HUES48 (cell line): Measurements from ENCODE around the gene ELP5.
A peak's percentile ranks its signal among the peaks of the same experiment; 100 is the strongest.

Source experiments
- H3K27ac ChIP-seq: one replicate; pipeline ENCODE4 v1.7.0; 2013; ENCODE audit warnings: low read depth, low read length, inconsistent platforms
- H3K27me3 ChIP-seq: 2 replicates; pipeline ENCODE4 v1.6.1; 2013; ENCODE audit warnings: mild to moderate bottlenecking, low read length; ENCODE audit not compliant: control insufficient read depth, insufficient read depth
- H3K36me3 ChIP-seq: 2 replicates; pipeline ENCODE4 v1.6.1; 2013; ENCODE audit warnings: low read length; ENCODE audit not compliant: control insufficient read depth, insufficient read depth
- H3K4me1 ChIP-seq: 2 replicates; pipeline ENCODE4 v1.6.1; 2013; ENCODE audit warnings: mild to moderate bottlenecking, low read length; ENCODE audit not compliant: control insufficient read depth, insufficient read depth
- H3K4me3 ChIP-seq: 2 replicates; pipeline ENCODE4 v1.5.1; 2013; ENCODE audit warnings: mild to moderate bottlenecking, low read depth, low read length
- H3K9ac ChIP-seq: 2 replicates; pipeline ENCODE4 v1.6.1; 2013; ENCODE audit warnings: mild to moderate bottlenecking, low read depth, low read length, moderate library complexity
- H3K9me3 ChIP-seq: 2 replicates; pipeline ENCODE4 v1.6.1; 2013; ENCODE audit warnings: low read length; ENCODE audit not compliant: control insufficient read depth, insufficient read depth

The ELP5 gene

GRCh38 chr17:7259555-7259889, 7.5 kb downstream of the ELP5 start:
- Histone ChIP-seq H3K4me1 (peaks cover 13% of the 10 kb centered on the region; the same call in 1 of the 2 replicates), H3K9ac (no peak overlapping the region), H3K9me3 (no peaks in the 10 kb centered on the region), H3K27ac (no peak overlapping the region), H3K27me3 (no peaks in the 10 kb centered on the region), H3K36me3 (peaks cover 48% of the 10 kb centered on the region), H3K4me3 (no peak overlapping the region)

- Histone ChIP-seq H3K4me1 (peaks cover 14% of the 10 kb centered on the region; the same call in 1 of the 2 replicates), H3K36me3 (peaks cover 42% of the 10 kb centered on the region), H3K9ac (peak overlapping the region; percentile 99; the same call in 1 of the 2 replicates), H3K27ac (peak overlapping the region; percentile 89), H3K4me3 (peak overlapping the region; percentile 91), H3K27me3 (no peaks in the 10 kb centered on the region), H3K9me3 (no peaks in the 10 kb centered on the region)
Observed at GRCh38 chr17:7260151-7260550, 8.1 kb downstream of the ELP5 start.

DNA sequence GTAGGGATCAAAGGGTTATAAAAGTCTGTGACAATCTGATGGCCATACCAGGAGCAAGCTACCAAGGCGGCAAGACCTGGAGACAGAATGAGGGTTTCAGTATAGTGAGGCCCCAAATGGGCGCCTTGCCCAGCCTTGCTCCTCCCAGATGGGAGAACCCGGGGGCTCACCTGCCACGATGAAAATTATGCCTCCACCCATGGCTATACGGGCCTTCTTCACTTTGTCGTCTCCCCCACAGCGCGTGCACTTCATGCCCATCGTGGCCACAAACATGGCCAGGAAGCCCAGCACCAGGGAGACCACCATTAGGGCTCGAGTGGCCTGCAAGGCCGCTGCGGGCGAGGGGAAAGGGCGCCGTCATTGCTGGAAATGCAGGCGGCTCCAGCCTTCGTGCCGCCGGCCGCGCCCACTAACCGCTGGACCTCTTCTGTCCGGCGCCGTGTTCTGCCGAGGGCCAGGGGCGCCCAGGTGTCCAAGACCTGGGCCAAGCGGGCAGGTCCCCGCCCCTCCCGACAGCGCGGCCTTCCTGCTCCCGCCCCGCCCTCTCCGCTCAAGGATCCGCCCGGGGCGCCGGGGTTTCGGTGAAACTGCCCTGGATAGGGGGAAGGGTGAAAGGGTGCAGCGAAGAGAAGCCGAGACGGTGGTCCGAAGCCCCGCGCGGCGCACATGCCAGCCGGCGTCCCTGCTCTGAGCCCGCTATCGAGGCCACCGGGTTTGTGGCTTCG, 8.8 kb downstream of the ELP5 start:
- H3K9me3 ChIP-seq = no peaks in the 10 kb centered on the region
- peaks cover 14% of the 10 kb centered on the region; the same call in 1 of the 2 replicates for H3K4me1 ChIP-seq
- H3K36me3 ChIP-seq = peaks cover 38% of the 10 kb centered on the region
- peak overlapping the region; percentile 99 for H3K9ac ChIP-seq
- H3K27ac ChIP-seq = peak overlapping the region; percentile 89
- H3K4me3 ChIP-seq = peak overlapping the region; percentile 91
- no peaks in the 10 kb centered on the region for H3K27me3 ChIP-seq

DNA sequence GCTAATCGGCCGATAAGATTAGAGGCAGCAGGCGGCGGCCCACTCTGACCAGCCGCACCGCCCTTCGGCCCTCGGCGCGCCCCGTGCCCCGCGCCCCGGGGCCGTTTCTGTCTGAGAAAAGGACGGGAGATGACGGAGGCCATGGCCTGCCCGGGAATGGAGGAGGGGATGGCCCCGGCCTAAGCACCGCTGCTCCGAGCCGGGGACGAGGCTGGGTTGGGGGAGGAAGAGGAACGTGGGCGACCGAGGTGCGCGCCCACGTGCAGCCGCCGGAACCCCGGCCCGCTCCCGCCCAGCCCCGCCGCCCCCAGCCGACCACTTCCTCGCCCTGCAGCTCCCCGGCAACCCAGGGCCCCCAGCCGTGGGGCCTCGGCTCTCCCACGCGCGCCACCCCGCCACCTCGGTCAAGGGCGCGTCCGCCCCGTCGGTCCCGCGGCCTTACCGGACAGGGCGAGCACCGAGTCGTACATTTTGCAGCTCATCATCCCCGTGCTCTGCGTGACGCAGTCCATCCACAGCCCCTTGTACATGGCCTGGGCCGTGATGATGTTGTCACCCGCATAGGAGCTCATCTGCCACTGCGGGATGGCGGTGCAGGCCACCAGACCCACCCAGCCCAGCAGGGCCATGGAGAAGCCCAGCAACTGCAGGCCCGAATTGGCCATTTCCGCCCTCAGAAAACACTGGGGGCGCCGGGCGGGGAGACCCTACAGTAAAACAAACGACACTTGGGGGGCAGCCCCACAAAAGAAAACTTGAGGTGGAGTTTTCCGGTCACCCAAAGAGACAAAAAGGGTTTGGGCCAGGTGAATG, 9.6 kb downstream of the ELP5 start:
- Histone ChIP-seq H3K27ac (peak overlapping the region; percentile 89), H3K4me1 (peaks cover 14% of the 10 kb centered on the region; the same call in 1 of the 2 replicates), H3K27me3 (no peaks in the 10 kb centered on the region), H3K4me3 (peak overlapping the region; percentile 91), H3K9ac (peak overlapping the region; percentile 99), H3K9me3 (no peaks in the 10 kb centered on the region), H3K36me3 (peaks cover 30% of the 10 kb centered on the region)

DNA sequence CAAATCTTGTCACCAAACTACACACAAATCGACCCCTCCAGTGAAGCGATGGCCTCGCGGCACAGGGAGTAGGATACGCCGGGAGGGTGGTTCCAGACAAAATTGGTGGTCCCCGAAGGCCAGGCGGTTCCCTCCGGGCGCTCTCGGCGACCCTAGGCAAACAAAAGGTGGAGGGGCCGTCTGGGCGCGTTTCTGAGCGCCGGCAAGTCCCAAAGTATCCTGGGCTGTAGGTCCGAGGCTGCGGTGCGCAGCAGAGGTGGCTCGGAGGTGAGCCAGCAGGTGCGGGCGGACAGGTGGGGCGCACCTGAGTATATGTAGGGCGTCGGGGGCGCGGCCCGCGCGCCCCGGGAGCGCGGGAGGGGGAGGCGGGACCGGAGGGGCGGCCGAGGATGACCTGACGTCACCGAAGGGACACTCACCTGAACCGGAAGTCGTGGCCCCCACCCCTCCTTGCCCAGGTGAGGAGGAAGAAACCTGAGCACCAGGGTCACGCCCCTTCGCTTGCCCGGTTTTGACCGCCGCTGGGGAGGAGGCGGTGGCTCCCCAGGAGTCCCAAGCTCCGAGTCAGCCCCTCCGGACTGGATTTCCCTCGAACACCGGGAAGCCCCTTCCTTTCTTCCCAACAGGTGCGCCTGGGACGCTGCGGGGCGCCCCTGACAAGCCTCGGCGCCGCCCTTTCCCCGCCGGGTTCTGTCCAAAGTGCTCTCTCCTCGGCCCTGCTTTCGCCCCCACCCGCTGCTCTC, 10.3 kb downstream of the ELP5 start, which contains the start of gene CLDN7:
CLDN7 (minus strand) TSS at position 287 of the 743 bp plus-strand sequence. CDS start 435 bp downstream, outside the sequence.
- H3K9me3 ChIP-seq = no peaks in the 10 kb centered on the region
- H3K36me3 ChIP-seq = peaks cover 22% of the 10 kb centered on the region
- H3K4me3 ChIP-seq = peak within 1 kb of the TSS; percentile 91
- H3K27ac ChIP-seq = peak within 1 kb of the TSS; percentile 89
- peaks cover 14% of the 10 kb centered on the region; the same call in 1 of the 2 replicates for H3K4me1 ChIP-seq
- peak within 1 kb of the TSS; percentile 99 for H3K9ac ChIP-seq
- no peaks in the 10 kb centered on the region for H3K27me3 ChIP-seq

- H3K27ac ChIP-seq = peak overlapping the region; percentile 89
- peak overlapping the region; percentile 51 for H3K9ac ChIP-seq
- H3K4me1 ChIP-seq = peaks cover 14% of the 10 kb centered on the region; the same call in 1 of the 2 replicates
- no peaks in the 10 kb centered on the region for H3K9me3 ChIP-seq
- H3K4me3 ChIP-seq = peak overlapping the region; percentile 91
- no peaks in the 10 kb centered on the region for H3K27me3 ChIP-seq
- H3K36me3 ChIP-seq = peaks cover 19% of the 10 kb centered on the region
Observed at GRCh38 chr17:7262935-7263800, 11.2 kb downstream of the ELP5 start.

DNA sequence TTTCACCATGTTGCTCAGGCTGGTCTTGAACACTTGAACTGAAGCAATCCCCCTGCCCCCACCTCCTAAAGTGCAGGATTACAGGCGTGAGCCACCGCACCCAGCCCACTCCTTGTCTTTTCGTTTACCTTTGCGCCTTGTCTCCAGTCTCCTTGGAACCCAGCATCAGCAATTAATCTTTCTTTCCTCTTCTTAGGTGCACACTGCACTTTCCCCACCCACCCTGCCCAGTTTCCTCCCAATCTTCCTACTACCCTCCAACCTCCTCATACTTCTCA, 11.7 kb downstream of the ELP5 start:
- no peaks in the 10 kb centered on the region for H3K9me3 ChIP-seq
- H3K27me3 ChIP-seq = no peaks in the 10 kb centered on the region
- peak overlapping the region; percentile 89 for H3K27ac ChIP-seq
- peak overlapping the region; percentile 38; the same call in 1 of the 2 replicates for H3K9ac ChIP-seq
- H3K4me1 ChIP-seq = peaks cover 14% of the 10 kb centered on the region; the same call in 1 of the 2 replicates
- peaks cover 13% of the 10 kb centered on the region for H3K36me3 ChIP-seq
- H3K4me3 ChIP-seq = peak overlapping the region; percentile 91

- Histone ChIP-seq H3K4me3 (no peak overlapping the region), H3K9me3 (no peaks in the 10 kb centered on the region), H3K27ac (no peak overlapping the region), H3K27me3 (no peaks in the 10 kb centered on the region), H3K4me1 (peaks cover 14% of the 10 kb centered on the region; the same call in 1 of the 2 replicates), H3K36me3 (no peaks in the 10 kb centered on the region), H3K9ac (no peak overlapping the region)
Observed at GRCh38 chr17:7266784-7267183, 14.8 kb downstream of the ELP5 start.

DNA sequence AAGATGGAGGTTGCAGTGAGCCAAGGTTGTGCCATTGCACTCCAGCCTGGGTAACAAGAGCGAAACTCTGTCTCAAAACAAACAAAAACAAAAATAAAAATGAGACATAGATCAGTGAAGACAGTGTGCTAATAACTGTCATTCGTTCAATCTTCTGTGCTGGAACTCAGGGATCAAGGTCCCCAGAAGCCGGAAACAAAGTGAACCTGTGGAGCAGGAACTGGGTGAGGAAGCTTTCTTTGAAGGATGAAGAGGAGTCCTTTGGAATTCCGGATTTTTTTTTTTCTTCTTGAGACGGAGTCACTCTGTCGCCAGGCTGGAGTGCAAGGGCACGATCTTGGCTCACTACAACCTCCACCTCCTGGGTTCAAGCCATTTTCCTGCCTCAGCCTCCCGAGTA, 27.4 kb downstream of the ELP5 start:
- 0 out of 2 replicates have a peak, but pooled peaks cover 4% of the 10 kb centered on the region for H3K36me3 ChIP-seq
- H3K27ac ChIP-seq = no peak overlapping the region
- no peak overlapping the region for H3K4me3 ChIP-seq
- peaks cover 19% of the 10 kb centered on the region for H3K27me3 ChIP-seq
- H3K9me3 ChIP-seq = no peaks in the 10 kb centered on the region
- H3K4me1 ChIP-seq = peaks cover 14% of the 10 kb centered on the region
- H3K9ac ChIP-seq = no peak overlapping the region

- Histone ChIP-seq H3K9me3 (no peaks in the 10 kb centered on the region), H3K9ac (peak overlapping the region; percentile 41), H3K36me3 (0 out of 2 replicates have a peak, but pooled peaks cover 8% of the 10 kb centered on the region), H3K27me3 (peaks cover 19% of the 10 kb centered on the region), H3K4me3 (peak overlapping the region; percentile 84), H3K4me1 (peaks cover 14% of the 10 kb centered on the region), H3K27ac (peak overlapping the region; percentile 36)
Observed at GRCh38 chr17:7280519-7281073, 28.6 kb downstream of the ELP5 start.
